PC-9 (cell line): Measurements from ENCODE around the gene ARHGDIA. TPM values are rescaled to one million over a fixed set of nuclear protein-coding genes. Genes with fewer than 3 reads are reported as not detected.
A peak's percentile ranks its signal among the peaks of the same experiment; 100 is the strongest.

ENCODE experiments used
- BruUV-seq: library from RNA; stranded (reverse); fragments of 400-500 nt; replicated peaks from 2 replicates; lab custom pipeline; 2021; lab: Mats Ljungman, UMichigan
- CTCF ChIA-PET: fragments of 300-600 bp; sonication (Branson Sonifier 250); formaldehyde crosslinking; loops from one replicate; lab custom pipeline; 2022; ENCODE audit warnings: antibody characterized with exemption; lab: Charles Lee
- POLR2A ChIA-PET: fragments of 300-600 bp; sonication (Branson Sonifier 250); formaldehyde crosslinking; loops from one replicate; lab custom pipeline; 2022; ENCODE audit warnings: antibody characterized with exemption; ENCODE audit not compliant: unreplicated experiment; lab: Charles Lee
- DNase-seq, 2 experiments: peaks; one replicate each; pipeline versions ENCODE4 v3.0.0 to v3.0.0-alpha.2; 2015 to 2022; ENCODE audit warnings: mixed read lengths in 1 of 2
- H2AFZ ChIP-seq: fragments of 200-600 bp; sonication (generic); 2 replicates; pipeline ENCODE4 v1.8.1; 2017; ENCODE audit warnings: antibody characterized with exemption
- H3F3A ChIP-seq: fragments of 200-600 bp; sonication (generic); 2 replicates; pipeline ENCODE4 v1.8.1; 2017; ENCODE audit warnings: antibody characterized with exemption, mild to moderate bottlenecking, low read depth; ENCODE audit not compliant: insufficient read depth
- H3K27ac ChIP-seq: fragments of 200-600 bp; sonication (generic); 2 replicates; pipeline ENCODE4 v1.6.1; 2016; ENCODE audit warnings: mixed run types
- H3K27me3 ChIP-seq: fragments of 200-600 bp; sonication (generic); 2 replicates; pipeline ENCODE4 v1.6.1; 2016; ENCODE audit warnings: low read depth, mixed run types; ENCODE audit not compliant: insufficient read depth
- H3K36me3 ChIP-seq: fragments of 200-600 bp; sonication (generic); 2 replicates; pipeline ENCODE4 v1.6.1; 2016; ENCODE audit warnings: low read depth, mixed run types
- H3K4me1 ChIP-seq: fragments of 200-600 bp; sonication (generic); replicated peaks from 2 replicates; pipeline ENCODE4 v1.6.1; 2016; ENCODE audit warnings: mixed run types; ENCODE audit not compliant: insufficient read depth
- H3K4me2 ChIP-seq: fragments of 200-600 bp; sonication (generic); 2 replicates; pipeline ENCODE4 v1.6.1; 2017; ENCODE audit warnings: mixed run types
- H3K4me3 ChIP-seq: fragments of 200-600 bp; sonication (generic); 2 replicates; pipeline ENCODE4 v1.6.1; 2016; ENCODE audit warnings: mixed run types
- H3K79me2 ChIP-seq: fragments of 200-600 bp; sonication (generic); 2 replicates; pipeline ENCODE4 v1.6.1; 2017; ENCODE audit warnings: low read depth, mixed run types
- H3K9me2 ChIP-seq: fragments of 200-600 bp; sonication (generic); 2 replicates; pipeline ENCODE4 v1.8.1; 2017; ENCODE audit warnings: mild to moderate bottlenecking; ENCODE audit not compliant: insufficient read depth
- H3K9me3 ChIP-seq: fragments of 200-600 bp; sonication (generic); 2 replicates; pipeline ENCODE4 v1.8.1; 2016; ENCODE audit warnings: low read depth; ENCODE audit not compliant: insufficient read depth
- H4K20me1 ChIP-seq: fragments of 200-600 bp; sonication (generic); 2 replicates; pipeline ENCODE4 v1.8.1; 2017; ENCODE audit not compliant: insufficient read depth
- CTCF ChIP-seq: fragments of 200-600 bp; sonication (generic); conservative IDR thresholded peaks from 2 replicates; pipeline ENCODE4 v1.6.1; 2017; ENCODE audit warnings: mixed run types, antibody characterized with exemption, mild to moderate bottlenecking, moderate library complexity
- EZH2 ChIP-seq: fragments of 200-600 bp; sonication (generic); IDR thresholded peaks from 2 replicates; pipeline ENCODE4 v1.8.0; 2017; ENCODE audit warnings: antibody characterized with exemption, low read depth
- intact Hi-C: fragments of 100-400 bp; cut with micrococcal nuclease; formaldehyde crosslinking; loops from one replicate; pipeline ENCODE4 v1.10.0; 2022; ENCODE audit not compliant: unreplicated experiment
- total RNA-seq: library from RNA; stranded (reverse); gene quantifications from 2 replicates; pipeline ENCODE4 v1.2.3, GENCODE V29; 2021

The ARHGDIA gene
- total RNA-seq, 1 experiment from 2014 or later, result 309 TPM

GRCh38 chr17:81834831-81835267 is 36.3 kb downstream of the ARHGDIA start, which contains the start of gene PPP1R27:
Gene PPP1R27, minus strand, starts transcription at chr17:81835050. Its CDS starts 97 bp downstream, at chr17:81834953.
- H3K9me2 ChIP-seq, result no peaks in the 10 kb centered on the region
- H3K36me3 ChIP-seq, result no peaks in the 10 kb centered on the region
- H3K9me3 ChIP-seq, result no peaks in the 10 kb centered on the region
- peak within 1 kb of the TSS; percentile 68; the same call in 1 of the 2 replicates for H3K27ac ChIP-seq
- CTCF ChIA-PET, result no interaction called here
- H3K4me1 ChIP-seq, result no peaks in the 10 kb centered on the region
- no peaks in the 10 kb centered on the region for H4K20me1 ChIP-seq
- H3K4me3 ChIP-seq, result peak within 1 kb of the TSS; percentile 81
- peaks cover 6% of the 10 kb centered on the region for H3K79me2 ChIP-seq
- POLR2A ChIA-PET, result no interaction called here
- intact Hi-C loops, result no loop called here
- peak within 1 kb of the TSS; percentile 89 for H2AFZ ChIP-seq
- H3K27me3 ChIP-seq, result no peaks in the 10 kb centered on the region
- no peak for DNase-seq
- H3K4me2 ChIP-seq, result peak within 1 kb of the TSS; percentile 83
- peaks cover 4% of the 10 kb centered on the region; the same call in 1 of the 2 replicates for H3F3A ChIP-seq
- TF ChIP-seq CTCF (no peak), EZH2 (no peak)
- BruUV-seq, result no TSS peak

DNA sequence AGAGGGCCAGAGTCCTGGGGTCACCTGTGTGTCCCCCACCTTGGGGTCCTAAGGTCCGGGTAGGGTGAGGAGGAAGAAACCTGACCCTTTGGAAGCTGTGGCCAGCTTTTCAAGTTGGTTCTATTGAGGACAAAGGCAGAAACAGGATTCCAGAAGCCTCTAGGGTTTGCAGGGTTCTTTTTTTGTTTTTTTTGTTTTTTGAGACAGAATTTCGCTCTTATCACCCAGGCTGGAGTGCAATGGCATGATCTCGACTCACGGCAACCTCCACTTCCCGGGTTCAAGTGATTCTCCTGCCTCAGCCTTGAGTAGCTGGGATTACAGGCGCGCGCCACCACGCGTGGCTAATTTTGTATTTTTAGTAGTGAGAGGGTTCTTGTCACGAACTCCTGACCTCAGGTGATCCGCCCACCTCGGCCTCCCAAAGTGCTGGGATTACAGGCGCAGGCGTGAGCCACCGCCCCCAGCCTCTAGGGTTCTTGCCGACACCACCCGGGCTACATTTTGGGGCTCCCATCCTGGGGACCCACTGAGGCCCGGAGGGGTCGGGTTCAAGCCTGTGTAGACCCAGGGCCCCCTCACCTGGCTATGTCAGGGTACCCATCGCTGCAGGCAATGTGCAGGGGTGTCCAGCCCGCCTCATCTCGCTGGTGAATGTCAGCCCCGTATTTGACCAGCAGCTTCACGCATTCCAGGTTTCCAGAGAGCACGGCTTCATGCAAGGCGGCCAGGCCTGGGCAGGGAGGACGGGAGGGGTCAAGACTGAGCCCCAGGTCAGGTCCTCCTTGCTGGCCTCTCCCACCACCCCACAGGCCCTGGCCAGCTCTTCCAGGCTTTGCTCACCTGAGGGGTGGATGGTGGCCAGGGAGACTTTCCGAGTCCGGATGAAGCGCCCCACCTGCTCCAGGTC is 37.0 kb downstream of the ARHGDIA start:
- peaks cover 4% of the 10 kb centered on the region; the same call in 1 of the 2 replicates for H3F3A ChIP-seq
- no peaks in the 10 kb centered on the region for H3K36me3 ChIP-seq
- peak overlapping the region; percentile 68 for H3K27ac ChIP-seq
- H3K9me3 ChIP-seq, result no peaks in the 10 kb centered on the region
- CTCF ChIA-PET, result no interaction called here
- no peak for DNase-seq
- no peaks in the 10 kb centered on the region for H4K20me1 ChIP-seq
- peak overlapping the region; percentile 89 for H2AFZ ChIP-seq
- intact Hi-C loops, result loop anchor here (1.0 kb wide), 1 partner anchor 26 kb away; the partner anchor contains the start of gene P4HB
- H3K79me2 ChIP-seq, result peaks cover 6% of the 10 kb centered on the region
- TF ChIP-seq CTCF, result no peak
- POLR2A ChIA-PET, result no interaction called here
- H3K27me3 ChIP-seq, result no peaks in the 10 kb centered on the region
- no peaks in the 10 kb centered on the region for H3K9me2 ChIP-seq
- peak overlapping the region; percentile 83 for H3K4me2 ChIP-seq
- no peaks in the 10 kb centered on the region for H3K4me1 ChIP-seq
- H3K4me3 ChIP-seq, result peak overlapping the region; percentile 81
- TSS peak; percentile 69 for BruUV-seq

DNA sequence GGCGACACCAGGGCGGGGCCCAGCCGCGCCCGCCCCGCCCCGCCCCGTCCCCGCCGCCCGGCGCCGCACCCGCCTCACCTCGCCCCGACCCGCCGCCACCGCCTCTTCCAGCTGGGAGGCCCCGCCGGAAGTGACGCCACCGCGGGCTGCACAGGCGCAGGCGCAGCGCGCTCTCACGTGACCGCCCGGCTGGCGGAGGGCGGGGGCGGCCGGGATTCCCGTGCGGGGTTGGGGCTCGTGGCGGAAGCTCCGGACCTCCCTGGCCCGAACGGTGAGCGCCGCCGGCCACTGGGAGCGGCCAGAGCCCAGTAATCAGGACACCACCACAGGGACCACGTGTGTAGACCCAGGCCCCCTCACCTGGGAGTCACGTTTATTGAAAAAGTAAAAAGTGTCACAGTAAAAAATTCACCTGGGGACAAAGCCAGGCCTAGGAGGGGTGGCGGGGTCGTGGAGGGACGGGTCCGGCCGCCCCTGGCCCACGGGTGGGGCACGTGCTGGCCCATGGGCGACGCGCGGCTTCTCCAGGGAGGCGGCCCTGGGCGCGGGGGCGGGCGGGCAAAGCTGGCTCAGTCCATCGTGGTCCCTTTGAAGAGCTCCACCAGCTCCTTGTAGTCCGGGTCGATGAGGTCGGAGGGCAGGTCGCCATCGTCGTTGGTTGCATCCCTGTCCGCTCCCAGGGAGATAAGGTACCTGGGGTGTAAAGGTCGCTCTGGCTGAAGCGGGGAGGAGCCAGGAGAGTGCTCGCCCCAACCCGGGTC is 37.8 kb downstream of the ARHGDIA start, which contains the start of gene MCRIP1:
Gene MCRIP1 (minus strand): TSS at position 132 of the 761 bp plus-strand sequence. CDS start 8,785 bp downstream, outside the sequence.
- TF ChIP-seq EZH2 (no peak), CTCF (no peak)
- Histone ChIP-seq H3K79me2 (peaks cover 6% of the 10 kb centered on the region), H3K27me3 (no peaks in the 10 kb centered on the region), H3K36me3 (no peaks in the 10 kb centered on the region), H3K4me1 (no peaks in the 10 kb centered on the region), H3F3A (peaks cover 4% of the 10 kb centered on the region; the same call in 1 of the 2 replicates), H3K4me2 (peak within 1 kb of the TSS; percentile 83), H3K9me3 (no peaks in the 10 kb centered on the region), H2AFZ (peak within 1 kb of the TSS; percentile 89), H3K9me2 (no peaks in the 10 kb centered on the region), H3K4me3 (peak within 1 kb of the TSS; percentile 81), H4K20me1 (no peaks in the 10 kb centered on the region), H3K27ac (peak within 1 kb of the TSS; percentile 68)
- ChIA-PET POLR2A (interaction anchor here (0.5 to 1.1 kb wide), 3 partner anchors 16 to 169 kb away, joined by 6 to 7 read pairs (median 6); no protein-coding TSS in a partner anchor), CTCF (no interaction called here)
- intact Hi-C loops, result loop anchor here (1.0 kb wide), 1 partner anchor 27 kb away; the partner anchor contains the start of gene P4HB
- no TSS peak for BruUV-seq
- peak; percentile 75 to 98 for DNase-seq
